Amygdala (tissue), 56 donors: ENCODE results near the gene HES6.

Source experiments
- DNase-seq, 56 donors: peaks; one replicate each; lab custom pipeline; 2025; lab: John Stamatoyannopoulos, UW

The HES6 gene

GRCh38 chr2:238239863-238240756, at the start of gene HES6:
TSS of gene HES6 (minus strand) at chr2:238240038. CDS start at chr2:238239905, 133 bp downstream.
- DNase-seq = peak in 51 of 56 donors; percentile 23 to 90 (median 71)

GRCh38 chr2:238289574-238289973, 49.7 kb upstream of the HES6 start:
- DNase-seq = peak in 1 of 56 donors; percentile 31

- DNase-seq = peak; percentile 60 to 99 (median 95)
Measured at GRCh38 chr2:238288650-238289573, 49.1 kb upstream of the HES6 start.

- peak in 28 of 56 donors; percentile 16 to 77 (median 34) for DNase-seq
Measured at GRCh38 chr2:238287737-238288649, 48.2 kb upstream of the HES6 start, which contains the start of gene PER2. TSS of gene PER2 (minus strand) at chr2:238288610. CDS start at chr2:238277936, 10,674 bp downstream.

- peak in 16 of 56 donors; percentile 11 to 45 (median 33) for DNase-seq
Measured at GRCh38 chr2:238286987-238287736, 47.3 kb upstream of the HES6 start.

GRCh38 chr2:238286551-238286950, 46.7 kb upstream of the HES6 start:
- peak in 15 of 56 donors; percentile 12 to 60 (median 31) for DNase-seq

GRCh38 chr2:238286095-238286494, 46.3 kb upstream of the HES6 start:
- DNase-seq = peak in 2 of 56 donors; percentile 19 to 54

- DNase-seq = peak in 21 of 56 donors; percentile 15 to 54 (median 35)
Measured at GRCh38 chr2:238285653-238286082, 45.8 kb upstream of the HES6 start.

- no peak for DNase-seq
Measured at GRCh38 chr2:238284802-238285515, 45.1 kb upstream of the HES6 start.

GRCh38 chr2:238282861-238283738, 43.3 kb upstream of the HES6 start:
- no peak for DNase-seq

GRCh38 chr2:238281826-238282480, 42.1 kb upstream of the HES6 start:
- no peak for DNase-seq

GRCh38 chr2:238280083-238280825, 40.4 kb upstream of the HES6 start:
- no peak for DNase-seq

- DNase-seq = no peak
Measured at GRCh38 chr2:238279324-238279682, 39.5 kb upstream of the HES6 start.

GRCh38 chr2:238278626-238279323, 38.9 kb upstream of the HES6 start:
- no peak for DNase-seq

- no peak for DNase-seq
Measured at GRCh38 chr2:238277695-238278094, 37.9 kb upstream of the HES6 start.
